Measurements from ENCODE around the gene HTR7.

Gene HTR7

GRCh38 chr10:90859321-90859751 is 1.5 kb upstream of the HTR7 start:
- DNase-seq (ENCODE audit: low read depth): no peak
- TF ChIP-seq, protein P1, sequence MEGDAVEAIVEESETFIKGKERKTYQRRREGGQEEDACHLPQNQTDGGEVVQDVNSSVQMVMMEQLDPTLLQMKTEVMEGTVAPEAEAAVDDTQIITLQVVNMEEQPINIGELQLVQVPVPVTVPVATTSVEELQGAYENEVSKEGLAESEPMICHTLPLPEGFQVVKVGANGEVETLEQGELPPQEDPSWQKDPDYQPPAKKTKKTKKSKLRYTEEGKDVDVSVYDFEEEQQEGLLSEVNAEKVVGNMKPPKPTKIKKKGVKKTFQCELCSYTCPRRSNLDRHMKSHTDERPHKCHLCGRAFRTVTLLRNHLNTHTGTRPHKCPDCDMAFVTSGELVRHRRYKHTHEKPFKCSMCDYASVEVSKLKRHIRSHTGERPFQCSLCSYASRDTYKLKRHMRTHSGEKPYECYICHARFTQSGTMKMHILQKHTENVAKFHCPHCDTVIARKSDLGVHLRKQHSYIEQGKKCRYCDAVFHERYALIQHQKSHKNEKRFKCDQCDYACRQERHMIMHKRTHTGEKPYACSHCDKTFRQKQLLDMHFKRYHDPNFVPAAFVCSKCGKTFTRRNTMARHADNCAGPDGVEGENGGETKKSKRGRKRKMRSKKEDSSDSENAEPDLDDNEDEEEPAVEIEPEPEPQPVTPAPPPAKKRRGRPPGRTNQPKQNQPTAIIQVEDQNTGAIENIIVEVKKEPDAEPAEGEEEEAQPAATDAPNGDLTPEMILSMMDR (IDR thresholded peaks at IDR 0.05; ENCODE audit: low read depth, low read length, missing control alignments): no peak
- H3K4me3 ChIP-seq (ENCODE audit: low read depth, low read length): no peak overlapping the region

DNA sequence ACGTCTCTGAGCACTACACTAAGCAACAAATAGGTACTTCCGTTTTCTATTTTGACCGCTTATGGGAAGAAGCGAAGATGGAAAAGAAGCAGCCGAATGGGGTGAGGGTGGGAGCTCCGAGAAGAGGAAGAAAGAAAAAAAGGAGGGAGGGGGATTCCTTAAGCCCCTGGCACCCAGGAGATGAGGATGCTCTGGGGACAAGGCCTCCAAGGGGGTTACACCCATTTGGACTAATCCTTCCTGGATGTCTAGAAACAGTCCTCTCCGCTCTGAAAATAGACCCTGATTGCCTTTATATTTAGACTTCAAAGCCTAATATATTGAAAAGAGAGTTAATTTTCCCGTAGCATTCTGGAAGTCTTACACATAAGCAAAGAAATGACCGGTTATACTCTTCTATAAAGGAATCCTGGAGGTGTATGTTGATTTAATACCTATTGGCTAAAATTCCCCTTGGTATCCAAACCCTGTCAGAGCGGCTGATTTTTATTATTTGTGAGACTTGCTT is 676 bp upstream of the HTR7 start:
- TF ChIP-seq, protein P1 (IDR thresholded peaks at IDR 0.05; ENCODE audit: low read depth, low read length, missing control alignments): no peak
- no peak for DNase-seq (ENCODE audit: low read depth)
- no peak overlapping the region; the same call in 1 of the 2 replicates for H3K4me3 ChIP-seq (ENCODE audit: low read depth, low read length)

DNA sequence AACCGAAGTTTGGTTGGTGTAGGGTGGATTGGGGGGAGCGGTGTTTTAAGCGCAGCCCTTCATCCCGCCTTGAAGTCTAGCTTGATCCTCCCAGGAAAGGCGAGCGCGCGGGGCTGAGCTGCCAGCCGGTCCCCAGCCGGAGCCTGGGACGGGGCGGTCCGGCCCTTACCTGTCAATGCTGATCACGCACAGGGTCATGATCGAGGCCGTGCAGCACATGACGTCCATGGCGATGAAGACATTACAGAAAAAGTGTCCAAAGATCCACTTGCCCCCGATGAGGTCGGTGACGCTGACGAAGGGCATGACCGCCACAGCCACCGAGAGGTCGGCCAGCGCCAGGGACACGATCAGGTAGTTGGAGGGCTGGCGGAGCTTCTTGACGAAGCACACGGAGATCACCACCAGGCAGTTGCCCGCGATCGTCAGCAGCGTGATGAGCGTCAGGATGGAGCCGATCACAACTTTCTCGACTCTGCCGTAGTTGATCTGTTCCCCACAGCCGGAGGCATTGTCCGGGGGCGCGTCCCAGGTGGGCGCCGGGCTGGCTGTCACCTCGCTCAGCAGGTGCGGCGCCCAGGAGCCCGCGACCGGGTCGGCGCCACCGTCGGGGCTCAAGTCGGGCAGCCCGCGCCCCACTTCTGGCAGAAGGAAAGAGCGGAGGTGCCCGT is 740 bp downstream of the HTR7 start:
- DNase-seq (ENCODE audit: low read depth): no peak
- H3K4me3 ChIP-seq (ENCODE audit: low read depth, low read length): peak overlapping the region; percentile 59
- TF ChIP-seq, protein P1 (IDR thresholded peaks at IDR 0.05; ENCODE audit: low read depth, low read length, missing control alignments): no peak

DNA sequence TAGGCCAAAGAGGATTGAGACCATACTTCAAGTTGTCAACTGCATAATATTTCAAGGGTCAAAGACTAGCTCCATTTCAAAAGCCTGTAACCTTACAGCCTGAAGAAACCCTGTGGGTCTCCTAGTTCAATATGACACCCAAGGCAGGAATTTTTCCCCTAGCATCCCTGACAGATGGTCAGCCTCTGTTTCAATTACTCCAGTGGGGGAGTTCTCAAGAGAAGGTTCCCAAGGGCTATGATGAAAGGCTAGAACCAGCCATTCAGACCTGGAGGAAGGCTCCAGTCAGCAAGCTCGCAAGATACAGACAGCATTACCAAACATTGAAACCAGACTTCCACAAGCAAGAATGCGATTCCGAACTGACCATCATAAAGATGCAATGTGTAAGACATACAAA is 1.6 kb downstream of the HTR7 start:
- no peak for DNase-seq (ENCODE audit: low read depth)
- TF ChIP-seq, protein P1 (IDR thresholded peaks at IDR 0.05; ENCODE audit: low read depth, low read length, missing control alignments): no peak
- H3K4me3 ChIP-seq (ENCODE audit: low read depth, low read length): no peak overlapping the region

DNA sequence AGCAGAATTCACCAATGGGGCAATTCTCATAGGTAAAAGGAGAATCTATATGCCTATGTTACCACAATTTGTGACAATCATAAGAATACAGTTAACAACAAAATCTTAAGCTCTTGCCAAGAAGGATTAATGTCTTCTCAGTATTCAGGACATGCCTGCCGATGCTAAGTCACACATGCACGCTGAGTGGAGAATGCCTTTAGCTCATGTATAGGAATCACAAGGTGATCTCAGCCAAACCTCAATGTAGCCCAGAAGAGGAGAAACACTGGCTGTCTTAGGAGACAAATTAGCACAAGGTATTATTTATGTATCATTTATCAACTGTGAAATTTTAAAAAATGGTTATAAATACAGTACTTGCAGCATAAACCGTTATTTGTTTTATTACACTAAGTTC is 2.7 kb downstream of the HTR7 start:
- TF ChIP-seq, protein P1 (IDR thresholded peaks at IDR 0.05; ENCODE audit: low read depth, low read length, missing control alignments): no peak
- no peak for DNase-seq (ENCODE audit: low read depth)
- no peak overlapping the region for H3K4me3 ChIP-seq (ENCODE audit: low read depth, low read length)

DNA sequence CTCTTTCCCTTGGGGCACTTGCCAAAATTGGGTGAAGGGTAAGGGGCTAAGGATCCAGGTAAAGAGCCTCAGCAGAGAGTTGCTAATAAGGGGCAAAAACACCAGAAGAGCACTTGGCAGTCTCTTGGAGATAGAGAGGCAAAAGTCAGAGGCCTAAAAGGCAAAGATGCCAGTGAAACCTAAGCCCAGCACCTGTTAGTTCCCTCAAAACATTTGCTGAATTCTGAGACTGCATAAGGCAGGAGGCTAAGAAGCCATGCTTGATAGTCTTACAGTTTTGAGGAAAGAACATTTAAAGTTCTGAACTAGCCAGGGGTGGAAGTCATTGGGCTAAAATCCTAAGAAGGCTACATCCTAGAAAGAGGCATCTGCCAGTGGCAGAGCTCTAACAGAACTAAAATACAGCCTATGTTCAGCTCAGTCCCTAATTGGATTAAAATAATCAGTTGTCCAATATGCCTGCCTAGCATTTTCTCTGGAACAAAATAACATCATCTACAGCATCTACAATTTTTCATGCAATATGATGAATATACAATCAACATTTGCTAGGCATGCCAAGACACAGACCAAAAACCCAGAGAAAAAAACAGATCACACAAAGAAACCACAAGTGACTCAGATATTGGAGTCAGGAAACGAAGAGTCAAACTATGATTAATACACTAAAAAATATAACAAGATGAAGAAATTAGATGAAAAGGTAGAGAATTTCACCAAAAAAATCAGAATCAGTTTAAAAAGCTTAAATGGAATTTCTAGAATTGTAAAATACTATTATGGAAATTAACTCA is 7.7 kb downstream of the HTR7 start:
- no peak overlapping the region for H3K4me3 ChIP-seq (ENCODE audit: low read depth, low read length)
- TF ChIP-seq, protein P1 (IDR thresholded peaks at IDR 0.05; ENCODE audit: low read depth, low read length, missing control alignments): no peak
- DNase-seq (ENCODE audit: low read depth): no peak
